ENCODE results near the gene ABCG2.
A peak's percentile ranks its signal among the peaks of the same experiment; 100 is the strongest.
"Not testable (repeated sequence)": the region's sequence is repeated elsewhere in the genome, so short reads cannot be mapped to it uniquely, and the experiment has no call there.

ABCG2 gene

DNA sequence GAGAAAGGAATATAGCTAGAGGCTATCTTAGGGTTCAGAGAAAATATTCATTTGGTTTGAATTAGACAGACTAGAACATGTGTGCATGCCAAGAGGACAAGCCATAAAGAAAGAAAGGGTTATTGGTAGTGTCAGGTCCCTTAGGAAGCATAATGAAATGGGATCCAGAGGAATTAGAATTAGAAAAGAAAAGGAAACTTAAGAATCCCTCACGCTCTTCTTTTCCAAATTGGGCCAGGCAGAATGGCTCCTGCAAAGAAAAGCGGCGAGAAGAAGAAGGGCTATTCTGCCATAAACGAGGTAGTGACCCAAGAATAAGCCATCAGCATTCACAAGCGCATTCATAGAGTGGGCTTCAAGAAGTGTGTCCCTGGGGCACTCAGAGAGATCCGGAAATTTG is 4.9 kb upstream of the ABCG2 start:
- no peak for DNase-seq (ENCODE audit: low read depth)

DNA sequence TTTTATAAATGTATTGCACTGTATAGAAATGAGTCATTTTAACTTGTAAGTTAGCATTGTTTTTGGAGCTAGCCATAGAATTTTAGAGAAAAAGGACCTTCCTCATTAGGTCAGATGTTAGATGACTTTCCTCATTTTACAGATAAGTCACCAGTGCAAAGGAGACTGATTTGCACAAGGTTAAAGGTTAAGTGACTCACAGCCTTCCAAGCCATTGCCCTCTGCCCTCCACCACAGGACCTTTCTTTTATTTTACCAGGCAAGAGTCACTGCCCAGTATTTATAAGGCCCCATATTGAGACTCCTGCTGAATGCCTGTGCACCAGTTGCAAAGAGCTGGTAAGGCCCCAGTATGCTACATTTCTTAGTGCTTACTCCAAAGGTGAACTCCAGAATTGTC is 4.2 kb upstream of the ABCG2 start:
- DNase-seq (ENCODE audit: low read depth): no peak

DNA sequence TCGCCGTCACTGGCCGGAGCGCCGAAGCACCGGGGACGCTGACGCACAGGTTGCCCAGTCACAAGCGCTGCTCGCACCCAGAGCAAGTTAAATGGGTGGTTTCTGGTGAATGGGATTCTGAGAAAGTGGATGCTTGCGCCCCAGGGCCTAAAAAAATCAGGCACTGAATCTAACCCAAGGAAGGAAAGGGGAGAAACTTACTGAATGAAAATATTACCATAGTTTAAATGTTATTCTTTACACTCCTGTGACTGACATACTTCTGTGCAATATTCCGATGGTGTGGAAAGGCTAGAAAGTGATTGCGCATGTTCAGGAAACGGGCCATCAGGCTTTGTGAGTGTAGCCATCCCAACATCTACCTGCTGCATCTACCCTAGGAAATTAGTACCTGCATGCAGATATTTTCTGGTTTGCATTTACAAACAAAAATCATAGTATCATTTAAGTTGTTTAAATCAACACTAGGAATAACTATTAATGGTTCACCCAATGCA is 838 bp upstream of the ABCG2 start:
- no peak for DNase-seq (ENCODE audit: low read depth)

DNA sequence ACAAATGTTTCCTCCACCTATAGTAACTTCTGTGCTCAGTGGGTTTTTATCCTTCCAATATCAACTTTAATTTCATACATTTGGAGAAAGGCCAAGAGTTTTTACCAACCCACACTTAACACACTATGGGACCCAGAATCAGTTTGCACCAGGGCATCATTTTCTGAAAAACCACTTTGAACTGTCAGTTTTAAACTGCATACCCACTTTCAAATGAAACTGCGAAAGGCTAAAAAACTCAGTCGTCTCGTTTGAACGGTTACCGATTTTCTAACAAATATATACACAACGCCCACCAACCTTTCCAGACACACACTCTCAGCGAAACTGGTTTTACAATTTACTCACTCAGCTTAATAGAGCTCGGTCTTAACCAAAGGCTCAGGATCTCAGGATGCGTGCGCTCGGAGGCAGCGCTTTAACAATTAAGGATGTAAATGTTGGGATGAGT is 376 bp downstream of the ABCG2 start:
- DNase-seq (ENCODE audit: low read depth): no peak

DNA sequence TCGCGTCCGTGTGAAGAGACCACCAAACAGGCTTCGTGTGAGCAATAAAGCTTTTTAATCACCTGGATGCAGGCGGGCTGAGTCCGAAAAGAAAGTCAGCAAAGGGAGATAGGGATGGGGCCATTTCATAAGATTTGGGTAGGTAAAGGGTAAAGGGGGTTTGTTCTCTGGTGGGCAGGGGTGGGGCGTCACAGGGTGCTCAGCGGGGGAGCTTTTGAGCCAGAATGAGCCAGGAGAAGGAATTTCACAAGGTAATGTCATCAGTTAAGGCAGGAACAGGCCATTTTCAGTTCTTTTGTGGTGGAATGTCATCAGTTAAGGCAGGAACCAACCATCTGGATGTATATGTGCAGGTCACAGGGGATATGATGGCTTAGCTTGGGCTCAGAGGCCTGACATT is 6.1 kb downstream of the ABCG2 start:
- not testable (repeated sequence) for DNase-seq (ENCODE audit: low read depth)

DNA sequence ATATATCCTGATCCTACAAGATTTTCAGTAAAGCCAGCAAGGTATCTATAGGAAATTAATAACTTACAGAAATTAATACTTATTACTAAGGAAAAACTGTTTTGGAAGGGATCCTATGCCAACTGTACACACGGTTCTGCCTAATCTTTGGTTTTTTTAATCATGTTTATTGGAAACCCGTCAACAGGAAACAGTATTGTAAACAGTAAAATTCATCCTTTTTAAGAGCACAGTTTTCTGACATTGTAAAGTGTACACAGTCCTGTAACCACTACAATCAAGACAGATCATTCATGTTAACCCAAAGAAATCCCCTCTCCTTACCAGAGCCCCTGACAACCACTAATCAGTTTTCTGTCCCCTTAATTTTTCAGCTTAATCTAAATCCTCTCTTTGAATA is 9.9 kb downstream of the ABCG2 start:
- no peak for DNase-seq (ENCODE audit: low read depth)

DNA sequence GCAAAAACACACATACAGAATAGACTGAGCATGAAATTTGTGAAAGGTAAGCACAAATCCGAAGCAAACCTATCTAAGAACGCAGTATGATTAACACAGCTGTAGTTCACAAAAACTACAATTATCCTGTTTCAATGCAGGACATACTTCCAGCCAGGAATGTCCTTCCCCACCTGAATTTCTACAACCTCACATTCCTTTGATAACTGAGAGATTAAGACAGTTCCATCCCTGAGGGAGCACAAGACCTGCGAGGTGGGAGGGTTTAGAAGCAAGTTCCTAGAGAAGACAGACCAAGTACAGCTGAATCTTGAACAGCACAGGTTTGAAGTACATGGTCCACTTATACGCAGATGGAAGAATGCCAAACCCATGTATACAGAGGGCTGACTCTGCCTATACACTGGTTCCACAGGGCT is 10.6 kb downstream of the ABCG2 start:
- DNase-seq (ENCODE audit: low read depth): no peak

DNA sequence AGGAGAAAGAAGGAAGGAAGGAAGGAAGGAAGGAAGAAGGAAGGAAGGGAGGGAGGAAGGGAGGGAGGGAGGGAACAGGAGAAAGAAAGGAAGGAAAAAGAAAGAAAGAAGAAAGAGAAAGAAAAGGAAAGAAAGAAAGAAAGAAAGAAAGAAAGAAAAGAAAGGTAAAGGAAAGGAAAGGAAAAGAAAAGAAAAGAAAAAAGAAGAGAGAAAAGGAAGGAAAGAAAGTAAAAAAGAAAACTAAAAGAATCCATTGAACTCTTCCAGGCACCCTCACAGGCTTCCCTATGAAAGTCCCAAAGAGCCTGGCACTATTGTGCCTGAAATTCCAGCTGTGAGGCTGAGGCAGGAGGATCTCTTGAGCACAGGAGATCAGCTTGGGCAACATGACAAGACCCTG is 11.5 kb downstream of the ABCG2 start:
- DNase-seq (ENCODE audit: low read depth): no peak

DNA sequence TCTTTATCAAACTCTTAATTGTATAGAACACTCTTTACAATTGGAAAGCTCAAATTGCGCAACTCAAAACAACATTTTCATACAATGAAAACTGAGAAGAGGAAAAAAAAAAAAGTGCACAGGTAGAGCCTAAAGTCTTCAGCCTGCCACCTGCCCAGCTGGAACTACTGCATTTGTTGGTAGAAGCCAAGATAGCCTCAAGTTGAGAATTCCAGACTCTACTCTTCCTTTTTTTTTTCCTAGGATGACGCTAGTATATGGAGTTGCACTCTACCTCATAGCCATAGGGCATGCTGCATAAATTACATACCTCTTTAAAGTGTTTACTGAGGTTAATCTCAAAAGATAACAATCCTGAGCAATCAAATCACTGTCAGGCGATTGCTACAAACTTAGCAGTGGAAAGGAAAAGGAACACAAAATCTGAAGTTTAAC is 13.6 kb downstream of the ABCG2 start:
- no peak for DNase-seq (ENCODE audit: low read depth)

DNA sequence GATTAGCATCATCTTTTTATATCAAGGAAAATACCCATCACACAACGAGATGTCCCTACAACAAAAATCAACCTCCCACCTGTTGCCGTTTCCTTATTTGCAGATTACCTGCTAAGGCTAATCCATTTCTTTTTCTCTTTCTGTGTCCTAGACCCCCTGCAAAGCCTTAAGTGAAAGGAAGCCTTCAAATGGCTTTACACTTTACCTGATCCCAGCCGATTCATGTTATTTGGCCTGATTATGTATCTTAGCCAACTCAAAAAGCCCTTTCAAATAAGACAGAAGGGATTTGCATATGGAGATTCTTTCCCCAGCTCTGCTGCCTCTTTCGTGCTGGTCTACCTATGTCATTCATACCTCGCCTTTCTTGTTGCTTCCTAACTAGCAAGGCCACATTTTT is 14.4 kb downstream of the ABCG2 start:
- no peak for DNase-seq (ENCODE audit: low read depth)

DNA sequence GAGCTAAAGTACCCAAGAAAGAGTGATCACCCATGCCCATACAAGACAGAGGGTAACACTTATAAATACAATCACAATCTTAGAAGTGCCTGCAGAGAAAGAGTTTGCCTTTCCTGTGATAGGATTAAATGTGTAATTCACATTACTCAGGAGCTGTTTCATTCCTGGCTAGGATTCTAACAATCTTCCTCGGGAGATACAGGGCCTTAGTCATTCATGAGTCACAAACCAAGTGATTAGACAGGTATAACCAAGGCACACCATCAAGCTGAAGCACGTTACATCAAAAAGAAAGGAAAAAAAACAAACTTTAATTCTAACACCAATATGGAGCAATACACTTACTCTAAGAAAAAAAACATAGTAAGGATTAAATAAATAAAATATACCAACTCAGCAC is 14.9 kb downstream of the ABCG2 start:
- peak; percentile 34 for DNase-seq (ENCODE audit: low read depth)

DNA sequence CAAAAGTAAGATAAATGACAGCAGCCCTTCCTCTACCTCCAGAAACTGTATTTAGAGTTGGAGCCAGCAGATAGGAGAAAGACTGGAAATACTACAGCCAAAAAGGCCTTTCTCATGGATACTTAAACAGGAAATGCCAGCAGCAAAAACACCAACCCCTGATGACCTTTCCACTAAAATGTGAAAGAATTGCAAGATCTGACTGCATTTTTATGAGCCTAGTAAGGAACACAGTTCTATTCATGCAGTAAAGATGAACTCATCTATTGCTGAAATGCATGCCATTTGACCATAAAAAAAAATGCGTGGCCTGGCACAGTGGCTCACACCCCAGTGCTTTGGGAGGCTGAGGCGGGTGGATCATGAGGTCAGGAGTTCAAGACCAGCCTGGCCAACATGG is 19.9 kb downstream of the ABCG2 start:
- peak; percentile 45 for DNase-seq (ENCODE audit: low read depth)

DNA sequence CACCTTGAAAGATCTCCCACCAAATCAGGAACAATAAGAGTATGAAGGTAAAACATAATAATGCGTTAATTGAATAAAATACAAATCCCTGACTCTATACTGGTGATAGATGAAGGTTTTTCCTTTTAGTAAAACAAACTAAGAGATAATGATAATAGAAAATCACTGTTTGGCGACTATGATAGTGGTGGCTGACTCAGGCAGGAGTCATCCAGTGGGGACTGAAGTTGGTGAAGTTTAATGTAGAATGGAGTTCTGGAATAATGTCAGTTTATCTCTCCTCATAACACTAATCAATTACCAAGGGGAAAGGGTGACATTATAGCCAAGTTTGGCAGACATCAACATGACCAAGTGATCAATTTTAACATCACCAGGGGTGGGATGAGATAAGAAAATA is 21.3 kb downstream of the ABCG2 start:
- DNase-seq (ENCODE audit: low read depth): peak; percentile 14

DNA sequence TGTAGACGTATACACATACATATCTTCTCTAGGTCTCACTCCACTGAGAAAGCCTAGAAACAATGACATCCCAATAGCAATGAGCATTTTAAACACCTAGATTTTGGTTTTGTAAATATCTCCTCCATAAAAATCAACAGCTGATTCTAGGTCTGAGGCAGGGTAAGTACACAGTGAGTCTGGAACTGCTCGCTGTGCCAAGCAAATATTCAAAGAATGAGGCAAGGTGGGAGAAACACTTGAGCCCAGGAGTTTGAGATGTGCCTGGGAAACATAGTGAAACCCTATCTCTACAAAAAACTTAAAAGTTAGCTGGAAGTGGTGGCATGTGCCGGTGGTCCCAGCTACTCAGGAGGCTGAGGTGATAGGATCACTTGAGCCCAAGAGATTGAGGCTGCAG is 22.2 kb downstream of the ABCG2 start:
- no peak for DNase-seq (ENCODE audit: low read depth)

DNA sequence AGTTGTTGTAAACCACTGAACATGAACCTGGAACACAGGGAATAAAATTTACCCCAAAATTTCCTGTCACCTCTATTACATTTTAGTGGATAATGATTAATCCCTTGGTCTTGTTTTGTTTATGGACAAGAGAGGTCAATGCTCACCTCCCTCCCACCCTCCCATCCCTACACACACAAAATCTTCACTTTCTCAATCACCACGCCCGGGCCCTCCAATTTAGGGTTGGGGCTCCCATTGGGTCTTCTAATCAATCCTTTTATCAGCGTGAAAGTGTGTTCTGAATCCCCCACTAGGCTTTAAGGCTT is 23.1 kb downstream of the ABCG2 start:
- no peak for DNase-seq (ENCODE audit: low read depth)

DNA sequence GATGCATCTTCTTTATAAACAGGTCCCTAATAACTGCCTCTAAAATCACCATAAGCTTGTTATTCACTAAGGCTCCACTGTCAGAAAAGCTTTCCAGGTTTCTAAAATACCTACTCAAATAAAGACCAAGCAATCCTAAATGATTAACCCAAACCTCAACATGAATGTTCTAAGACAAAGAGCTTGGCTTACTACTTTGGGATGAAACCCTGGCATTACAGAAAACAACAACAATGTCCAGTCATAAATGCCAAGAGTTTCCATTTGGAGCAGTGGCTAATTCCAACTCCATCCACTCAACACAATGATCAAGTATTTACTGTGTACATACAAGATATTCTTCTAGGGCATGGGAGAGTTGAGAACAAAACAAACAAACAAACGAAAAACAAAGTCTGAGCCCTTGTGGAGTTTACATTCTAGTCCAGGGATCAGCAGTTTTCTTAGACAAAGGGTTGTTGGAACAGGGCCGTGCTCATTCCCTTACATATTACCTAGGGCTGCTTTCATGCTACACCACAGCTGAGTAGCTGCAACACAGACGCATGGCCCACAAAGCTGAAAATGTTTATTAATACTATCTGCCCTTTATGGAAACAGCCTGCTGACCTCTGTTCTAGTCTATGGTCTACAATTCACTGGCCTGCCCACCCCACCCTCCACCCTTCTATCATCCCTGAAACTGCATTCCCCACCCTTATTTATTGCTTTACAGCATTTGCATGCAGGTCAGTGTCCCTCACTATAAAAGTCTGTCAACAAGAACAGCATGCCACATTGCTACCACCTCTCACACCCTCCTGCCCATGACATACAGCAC is 23.7 kb downstream of the ABCG2 start:
- no peak for DNase-seq (ENCODE audit: low read depth)

DNA sequence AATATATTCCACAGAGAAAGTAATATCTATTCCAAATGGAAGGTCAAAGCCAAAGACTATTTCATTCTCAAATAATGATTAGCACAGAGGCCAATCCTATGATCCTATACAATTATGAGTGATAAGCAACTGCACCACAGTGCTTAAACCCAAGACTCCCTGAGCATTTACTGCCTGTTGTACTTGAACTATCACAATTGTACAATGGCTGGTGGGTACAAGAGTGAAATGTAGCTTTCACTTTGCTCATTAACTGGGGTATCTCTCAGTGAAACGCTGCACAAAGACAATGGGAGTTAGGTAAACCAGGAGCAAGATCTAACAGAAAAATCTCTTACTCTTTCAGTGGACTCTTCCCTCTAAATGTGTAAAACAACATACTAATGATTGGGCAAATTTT is 24.3 kb downstream of the ABCG2 start:
- no peak for DNase-seq (ENCODE audit: low read depth)

DNA sequence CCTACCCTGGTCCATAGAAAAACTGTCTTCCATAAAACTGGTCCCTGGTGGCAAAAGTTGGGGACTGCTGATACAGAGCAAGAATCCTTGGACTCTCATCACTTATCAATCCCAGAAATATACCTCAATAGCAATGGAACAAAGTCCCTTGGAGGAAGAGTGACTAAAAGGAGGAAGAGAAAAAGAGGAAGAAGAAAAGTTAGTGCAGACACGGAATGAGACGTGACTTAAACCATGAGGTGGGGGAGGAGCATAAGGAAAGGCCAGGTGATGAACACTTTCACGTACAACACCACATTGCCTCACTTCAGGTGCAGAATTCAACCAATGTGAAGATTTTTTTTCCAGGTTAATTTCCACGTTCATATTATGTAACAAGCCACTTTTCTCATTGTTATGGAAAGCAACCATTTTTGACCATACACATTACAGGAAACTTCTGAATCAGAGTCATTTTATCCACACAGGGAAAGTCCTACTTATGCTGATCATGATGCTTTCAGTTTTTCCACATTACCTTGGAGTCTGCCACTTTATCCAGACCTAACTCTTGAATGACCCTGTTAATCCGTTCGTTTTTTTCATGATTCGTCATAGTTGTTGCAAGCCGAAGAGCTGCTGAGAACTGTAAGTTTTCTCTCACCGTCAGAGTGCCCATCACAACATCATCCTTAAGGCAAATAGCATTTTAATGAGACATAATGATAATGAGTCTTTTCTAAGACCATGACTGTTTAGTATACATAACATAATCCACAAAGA is 27.7 kb downstream of the ABCG2 start:
- no peak for DNase-seq (ENCODE audit: low read depth)

DNA sequence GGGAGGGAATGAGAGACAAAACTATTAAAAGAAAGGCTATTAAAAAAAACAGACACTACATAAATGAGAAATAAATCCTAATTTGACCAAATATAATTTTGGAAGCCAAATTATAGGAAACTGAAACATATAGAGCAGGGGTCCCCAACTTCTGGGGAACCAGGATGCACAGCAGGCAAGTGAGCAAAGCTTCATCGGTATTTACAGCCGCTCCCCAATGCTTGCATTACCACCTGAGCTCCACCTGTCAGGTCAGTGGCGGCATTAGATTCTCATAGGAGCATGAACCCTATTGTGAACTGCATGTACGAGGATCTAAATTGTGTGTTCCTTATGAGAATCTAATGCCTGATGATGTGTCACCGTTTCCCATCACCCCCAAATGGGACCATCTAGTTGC is 28.4 kb downstream of the ABCG2 start:
- DNase-seq (ENCODE audit: low read depth): no peak

DNA sequence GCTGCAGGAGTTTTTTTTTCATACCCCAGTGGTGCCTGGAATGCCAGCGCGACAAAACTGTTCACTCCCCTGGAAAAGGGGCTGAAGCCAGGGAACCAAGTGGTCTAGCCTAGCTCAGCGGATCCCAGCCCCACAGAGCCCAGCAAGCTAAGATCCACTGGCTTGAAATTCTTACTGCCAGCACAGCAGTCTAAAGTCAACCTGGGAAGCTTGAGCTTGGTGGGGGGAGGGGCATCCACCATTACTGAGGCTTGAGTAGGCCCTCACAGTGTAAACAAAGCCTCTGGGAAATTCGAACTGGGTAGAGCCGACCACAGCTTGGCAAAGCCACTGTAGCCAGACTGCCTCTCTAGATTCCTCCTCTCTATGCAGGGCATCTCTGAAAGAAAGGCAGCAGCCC is 36.2 kb downstream of the ABCG2 start:
- DNase-seq (ENCODE audit: low read depth): not testable (repeated sequence)

DNA sequence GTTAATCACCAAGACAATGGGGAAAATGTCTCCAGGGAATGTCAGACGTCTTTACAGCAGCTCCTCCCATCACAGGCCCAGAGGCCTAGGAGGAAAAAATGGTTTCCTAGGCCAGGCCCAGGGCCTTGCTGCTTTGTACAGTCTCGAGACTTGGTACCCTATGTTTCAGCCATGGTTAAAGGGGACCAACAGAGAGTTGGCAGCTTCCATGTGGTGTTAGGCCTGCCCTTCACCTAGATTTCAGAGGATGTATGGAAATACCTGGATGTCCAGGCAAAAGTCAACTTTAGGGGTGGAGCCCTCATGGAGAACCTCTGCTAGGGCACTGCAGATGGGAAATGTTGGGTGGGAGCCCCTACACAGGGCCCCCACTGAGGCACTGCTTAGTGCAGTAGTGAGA is 38.5 kb downstream of the ABCG2 start:
- no peak for DNase-seq (ENCODE audit: low read depth)

DNA sequence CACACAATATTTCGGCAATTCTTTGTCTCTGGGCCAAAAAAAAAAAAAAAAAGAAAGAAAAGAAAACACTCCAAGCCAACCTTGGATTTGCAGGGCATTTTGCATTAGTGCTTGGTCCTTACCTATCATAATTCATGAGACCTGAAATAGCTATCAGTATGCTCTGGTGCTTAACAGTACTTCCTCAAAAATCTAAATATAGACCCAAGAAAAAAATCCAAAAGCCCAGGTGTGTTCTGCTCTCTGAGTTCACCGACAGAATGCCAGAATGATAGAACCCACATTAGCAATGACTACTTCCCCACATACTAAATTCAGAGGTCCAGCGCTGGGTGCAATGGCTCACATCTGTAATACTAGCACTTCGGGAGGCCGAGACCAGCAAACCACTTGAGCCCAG is 42.9 kb downstream of the ABCG2 start:
- DNase-seq (ENCODE audit: low read depth): no peak

DNA sequence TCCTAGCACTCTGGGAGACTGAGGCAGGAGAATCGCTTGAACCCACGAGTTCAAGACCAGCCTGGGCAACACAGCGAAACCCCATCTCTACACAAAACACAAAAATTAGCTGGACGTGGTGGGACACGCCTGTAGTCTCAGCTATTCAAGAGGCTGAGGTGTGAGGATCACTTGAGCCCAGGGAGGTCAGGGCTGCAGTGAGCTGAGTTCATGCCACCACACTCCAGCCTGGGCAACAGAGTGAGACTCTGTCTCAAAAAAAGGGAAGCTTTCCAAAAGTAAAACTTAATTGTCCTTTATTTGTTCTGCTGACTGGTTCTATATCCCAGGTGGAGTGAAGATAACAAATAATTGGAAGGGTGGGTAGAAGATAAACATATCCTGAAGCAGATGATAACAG is 45.6 kb downstream of the ABCG2 start:
- no peak for DNase-seq (ENCODE audit: low read depth)

DNA sequence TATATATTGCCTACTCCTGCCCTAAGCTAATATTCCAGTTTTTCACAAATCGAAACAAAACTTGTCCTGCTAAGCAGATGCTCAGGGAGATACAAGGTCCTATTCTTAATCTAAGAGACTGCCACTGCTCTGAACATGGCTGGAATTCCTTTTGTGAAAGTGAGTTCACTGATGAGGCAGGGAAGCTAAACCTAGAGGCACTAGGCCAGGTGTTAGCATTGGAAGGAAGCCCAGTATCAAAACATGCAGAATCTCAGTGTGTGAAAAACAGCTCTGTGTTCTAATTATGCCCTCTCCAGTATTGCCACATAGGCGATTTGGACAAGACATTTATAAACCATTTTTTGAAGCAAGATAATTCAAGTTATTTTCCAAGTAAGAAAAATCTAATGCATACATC is 47.6 kb downstream of the ABCG2 start:
- DNase-seq (ENCODE audit: low read depth): no peak

Measured in non-pigmented ciliary epithelial cell (primary cell).